ENCODE data around the gene RHBDF2.

RHBDF2 gene

GRCh38 chr17:76543826-76544545, 42.8 kb upstream of the RHBDF2 start:
- Histone ChIP-seq H3K4me1 (ENCODE audit: control insufficient read depth, insufficient read depth, low read length, poor library complexity, severe bottlenecking) (peaks cover 10% of the 10 kb centered on the region), H3K36me3 (ENCODE audit: control insufficient read depth, insufficient read depth, low read length) (no peaks in the 10 kb centered on the region), H3K27ac (ENCODE audit: insufficient read depth, low read length, poor library complexity, severe bottlenecking) (no peak overlapping the region), H3K27me3 (replicated peaks; ENCODE audit: control insufficient read depth, insufficient read depth, low read length, poor library complexity, severe bottlenecking) (peaks cover 4% of the 10 kb centered on the region), H3K4me3 (ENCODE audit: insufficient read depth, low read depth, low read length, poor library complexity, severe bottlenecking) (no peak overlapping the region), H3K9me3 (ENCODE audit: control insufficient read depth, low read length) (no peaks in the 10 kb centered on the region)
- DNase-seq: no peak

- Histone ChIP-seq H3K27ac (ENCODE audit: insufficient read depth, low read length, poor library complexity, severe bottlenecking) (no peak overlapping the region), H3K27me3 (replicated peaks; ENCODE audit: control insufficient read depth, insufficient read depth, low read length, poor library complexity, severe bottlenecking) (peaks cover 9% of the 10 kb centered on the region), H3K9me3 (ENCODE audit: control insufficient read depth, low read length) (no peaks in the 10 kb centered on the region), H3K36me3 (ENCODE audit: control insufficient read depth, insufficient read depth, low read length) (no peaks in the 10 kb centered on the region), H3K4me3 (ENCODE audit: insufficient read depth, low read depth, low read length, poor library complexity, severe bottlenecking) (no peak overlapping the region), H3K4me1 (ENCODE audit: control insufficient read depth, insufficient read depth, low read length, poor library complexity, severe bottlenecking) (peaks cover 11% of the 10 kb centered on the region)
- no peak for DNase-seq
Observed at GRCh38 chr17:76543482-76543825, 42.2 kb upstream of the RHBDF2 start.

GRCh38 chr17:76542984-76543383, 41.8 kb upstream of the RHBDF2 start:
- Histone ChIP-seq H3K4me3 (ENCODE audit: insufficient read depth, low read depth, low read length, poor library complexity, severe bottlenecking) (no peak overlapping the region), H3K27me3 (replicated peaks; ENCODE audit: control insufficient read depth, insufficient read depth, low read length, poor library complexity, severe bottlenecking) (peaks cover 14% of the 10 kb centered on the region), H3K36me3 (ENCODE audit: control insufficient read depth, insufficient read depth, low read length) (no peaks in the 10 kb centered on the region), H3K9me3 (ENCODE audit: control insufficient read depth, low read length) (no peaks in the 10 kb centered on the region), H3K27ac (ENCODE audit: insufficient read depth, low read length, poor library complexity, severe bottlenecking) (no peak overlapping the region), H3K4me1 (ENCODE audit: control insufficient read depth, insufficient read depth, low read length, poor library complexity, severe bottlenecking) (peaks cover 16% of the 10 kb centered on the region)
- no peak for DNase-seq

GRCh38 chr17:76542566-76542971, 41.3 kb upstream of the RHBDF2 start:
- H3K4me1 ChIP-seq (ENCODE audit: control insufficient read depth, insufficient read depth, low read length, poor library complexity, severe bottlenecking): peaks cover 20% of the 10 kb centered on the region
- H3K9me3 ChIP-seq (ENCODE audit: control insufficient read depth, low read length): no peaks in the 10 kb centered on the region
- no peak for DNase-seq
- H3K27ac ChIP-seq (ENCODE audit: insufficient read depth, low read length, poor library complexity, severe bottlenecking): no peak overlapping the region
- no peak overlapping the region for H3K4me3 ChIP-seq (ENCODE audit: insufficient read depth, low read depth, low read length, poor library complexity, severe bottlenecking)
- peaks cover 16% of the 10 kb centered on the region for H3K27me3 ChIP-seq (replicated peaks; ENCODE audit: control insufficient read depth, insufficient read depth, low read length, poor library complexity, severe bottlenecking)
- no peaks in the 10 kb centered on the region for H3K36me3 ChIP-seq (ENCODE audit: control insufficient read depth, insufficient read depth, low read length)

GRCh38 chr17:76541739-76542454, 40.7 kb upstream of the RHBDF2 start:
- H3K27ac ChIP-seq (ENCODE audit: insufficient read depth, low read length, poor library complexity, severe bottlenecking): no peak overlapping the region
- peaks cover 14% of the 10 kb centered on the region for H3K4me1 ChIP-seq (ENCODE audit: control insufficient read depth, insufficient read depth, low read length, poor library complexity, severe bottlenecking)
- H3K9me3 ChIP-seq (ENCODE audit: control insufficient read depth, low read length): no peaks in the 10 kb centered on the region
- no peak overlapping the region for H3K4me3 ChIP-seq (ENCODE audit: insufficient read depth, low read depth, low read length, poor library complexity, severe bottlenecking)
- no peaks in the 10 kb centered on the region for H3K36me3 ChIP-seq (ENCODE audit: control insufficient read depth, insufficient read depth, low read length)
- peaks cover 17% of the 10 kb centered on the region for H3K27me3 ChIP-seq (replicated peaks; ENCODE audit: control insufficient read depth, insufficient read depth, low read length, poor library complexity, severe bottlenecking)
- DNase-seq: no peak

GRCh38 chr17:76540381-76541300, 39.4 kb upstream of the RHBDF2 start:
- Histone ChIP-seq H3K4me3 (ENCODE audit: insufficient read depth, low read depth, low read length, poor library complexity, severe bottlenecking) (no peak overlapping the region), H3K27me3 (replicated peaks; ENCODE audit: control insufficient read depth, insufficient read depth, low read length, poor library complexity, severe bottlenecking) (peaks cover 25% of the 10 kb centered on the region), H3K9me3 (ENCODE audit: control insufficient read depth, low read length) (no peaks in the 10 kb centered on the region), H3K27ac (ENCODE audit: insufficient read depth, low read length, poor library complexity, severe bottlenecking) (no peak overlapping the region), H3K36me3 (ENCODE audit: control insufficient read depth, insufficient read depth, low read length) (no peaks in the 10 kb centered on the region), H3K4me1 (ENCODE audit: control insufficient read depth, insufficient read depth, low read length, poor library complexity, severe bottlenecking) (peaks cover 14% of the 10 kb centered on the region)
- no peak for DNase-seq

GRCh38 chr17:76539631-76540271, 38.5 kb upstream of the RHBDF2 start, which contains the start of gene PRCD:
Gene PRCD, plus strand, starts transcription at chr17:76540044. Its CDS starts 98 bp downstream, at chr17:76540142.
- Histone ChIP-seq H3K36me3 (ENCODE audit: control insufficient read depth, insufficient read depth, low read length) (no peaks in the 10 kb centered on the region), H3K27ac (ENCODE audit: insufficient read depth, low read length, poor library complexity, severe bottlenecking) (no peak within 1 kb of the TSS), H3K9me3 (ENCODE audit: control insufficient read depth, low read length) (no peaks in the 10 kb centered on the region), H3K4me1 (ENCODE audit: control insufficient read depth, insufficient read depth, low read length, poor library complexity, severe bottlenecking) (peaks cover 14% of the 10 kb centered on the region), H3K27me3 (replicated peaks; ENCODE audit: control insufficient read depth, insufficient read depth, low read length, poor library complexity, severe bottlenecking) (peaks cover 25% of the 10 kb centered on the region), H3K4me3 (ENCODE audit: insufficient read depth, low read depth, low read length, poor library complexity, severe bottlenecking) (no peak within 1 kb of the TSS)
- DNase-seq: no peak

GRCh38 chr17:76538941-76539570, 37.8 kb upstream of the RHBDF2 start:
- Histone ChIP-seq H3K4me1 (ENCODE audit: control insufficient read depth, insufficient read depth, low read length, poor library complexity, severe bottlenecking) (peaks cover 14% of the 10 kb centered on the region), H3K27ac (ENCODE audit: insufficient read depth, low read length, poor library complexity, severe bottlenecking) (no peak overlapping the region), H3K9me3 (ENCODE audit: control insufficient read depth, low read length) (no peaks in the 10 kb centered on the region), H3K27me3 (replicated peaks; ENCODE audit: control insufficient read depth, insufficient read depth, low read length, poor library complexity, severe bottlenecking) (peaks cover 25% of the 10 kb centered on the region), H3K36me3 (ENCODE audit: control insufficient read depth, insufficient read depth, low read length) (no peaks in the 10 kb centered on the region), H3K4me3 (ENCODE audit: insufficient read depth, low read depth, low read length, poor library complexity, severe bottlenecking) (no peak overlapping the region)
- DNase-seq: no peak

- Histone ChIP-seq H3K4me3 (ENCODE audit: insufficient read depth, low read depth, low read length, poor library complexity, severe bottlenecking) (no peak overlapping the region), H3K9me3 (ENCODE audit: control insufficient read depth, low read length) (no peaks in the 10 kb centered on the region), H3K4me1 (ENCODE audit: control insufficient read depth, insufficient read depth, low read length, poor library complexity, severe bottlenecking) (peaks cover 14% of the 10 kb centered on the region), H3K27ac (ENCODE audit: insufficient read depth, low read length, poor library complexity, severe bottlenecking) (no peak overlapping the region), H3K36me3 (ENCODE audit: control insufficient read depth, insufficient read depth, low read length) (no peaks in the 10 kb centered on the region), H3K27me3 (replicated peaks; ENCODE audit: control insufficient read depth, insufficient read depth, low read length, poor library complexity, severe bottlenecking) (peaks cover 25% of the 10 kb centered on the region)
- no peak for DNase-seq
Observed at GRCh38 chr17:76538281-76538931, 37.2 kb upstream of the RHBDF2 start.

Measured in effector memory CD4-positive, alpha-beta T cell (primary cell).